Stimulated activated CD4-positive, alpha-beta T cell treated with anti-CD3 and anti-CD28 coated beads, Interleukin-15, amount 100 ng/mL, for 24 hours (primary cell): ENCODE data around the gene SLC22A17.
"Not testable (repeated sequence)": the region's sequence is repeated elsewhere in the genome, so short reads cannot be mapped to it uniquely, and the experiment has no call there.

Experiments used
- DNase-seq: peaks from one replicate; pipeline ENCODE4 v3.0.0-alpha.2; 2020

The SLC22A17 gene

GRCh38 chr14:23327947-23328744 lies 24.5 kb downstream of the SLC22A17 start:
- DNase-seq, result peak; percentile 76

DNA sequence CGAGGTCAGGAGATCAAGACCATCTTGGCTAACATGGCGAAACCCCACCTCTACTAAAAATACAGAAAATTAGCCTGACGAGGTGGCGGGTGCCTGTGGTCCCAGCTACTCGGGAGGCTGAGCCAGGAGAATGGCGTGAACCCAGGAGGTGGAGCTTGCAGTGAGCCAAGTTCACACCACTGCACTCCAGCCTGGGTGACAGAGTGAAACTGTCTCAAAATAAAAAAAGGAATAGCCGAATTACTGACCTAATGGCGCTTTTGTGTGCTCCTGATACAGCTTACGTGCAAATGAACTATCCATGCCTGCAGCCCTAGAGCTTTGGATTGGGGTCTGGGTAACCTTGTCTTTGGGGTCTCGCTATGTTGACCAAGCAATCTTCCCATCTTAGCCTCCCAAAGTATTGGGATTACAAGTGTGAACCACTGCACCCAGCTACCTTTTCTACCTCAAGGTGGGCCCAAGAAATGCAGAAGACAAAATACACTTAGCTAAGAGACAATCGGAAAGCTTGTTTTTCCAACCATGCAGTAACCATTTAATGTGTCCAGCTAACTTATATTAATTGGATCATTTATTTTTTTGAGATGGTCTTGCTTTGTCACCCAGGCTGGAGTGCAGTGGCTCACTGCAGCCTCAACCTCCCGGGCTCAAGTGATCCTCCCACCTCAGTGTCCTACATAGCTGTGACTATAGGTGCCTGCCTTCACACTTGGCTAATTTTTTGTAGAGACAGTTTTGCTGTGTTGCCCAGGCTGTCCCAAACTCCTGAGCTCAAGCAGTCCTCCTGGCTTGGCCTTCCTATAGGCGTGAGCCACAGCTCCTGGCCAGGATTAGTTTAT lies 26.0 kb downstream of the SLC22A17 start:
- DNase-seq, result no peak

- not testable (repeated sequence) for DNase-seq
These were observed 26.9 kb downstream of the SLC22A17 start for GRCh38 chr14:23325746-23326145.

GRCh38 chr14:23324993-23325392 lies 27.7 kb downstream of the SLC22A17 start:
- no peak for DNase-seq

DNA sequence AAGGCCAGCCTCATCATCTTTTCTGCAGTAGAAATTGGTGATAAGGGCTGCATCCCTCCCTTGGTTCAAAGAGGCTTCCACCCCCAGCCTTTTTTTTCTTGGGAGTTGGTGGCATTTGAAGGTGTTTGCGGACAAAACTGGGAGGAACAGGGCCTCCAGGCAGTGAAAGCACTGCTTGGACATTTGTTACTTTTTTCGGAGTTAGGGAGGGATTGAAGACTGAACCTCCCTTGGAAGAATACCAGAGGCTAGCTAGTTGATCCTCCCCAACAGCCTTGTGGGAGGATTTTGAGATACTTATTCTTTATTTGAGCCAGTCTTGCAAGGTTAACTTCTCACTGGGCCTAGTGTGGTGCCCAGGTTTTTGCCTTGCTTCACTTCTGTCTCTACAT lies 28.2 kb downstream of the SLC22A17 start:
- DNase-seq, result no peak

DNA sequence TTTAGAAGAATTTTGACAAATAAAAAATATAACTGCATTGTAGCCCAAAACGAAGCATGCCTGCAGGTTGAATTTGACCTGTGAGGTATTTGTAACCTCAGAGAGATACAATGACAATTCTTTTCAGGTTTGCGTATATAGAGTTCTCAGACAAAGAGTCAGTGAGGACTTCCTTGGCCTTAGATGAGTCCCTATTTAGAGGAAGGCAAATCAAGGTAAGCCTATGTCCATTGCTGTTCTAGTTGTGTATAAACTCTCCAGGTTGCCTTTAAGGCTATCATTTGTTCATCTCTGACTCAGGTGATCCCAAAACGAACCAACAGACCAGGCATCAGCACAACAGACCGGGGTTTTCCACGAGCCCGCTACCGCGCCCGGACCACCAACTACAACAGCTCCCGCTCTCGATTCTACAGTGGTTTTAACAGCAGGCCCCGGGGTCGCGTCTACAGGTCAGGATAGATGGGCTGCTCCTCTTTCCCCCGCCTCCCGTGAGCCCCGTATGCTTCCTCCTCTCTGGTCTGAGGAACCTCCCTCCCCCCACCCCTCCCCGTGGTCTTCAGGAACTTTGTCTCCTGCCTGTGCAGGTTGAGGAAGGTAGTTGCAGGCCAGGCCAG lies 28.7 kb downstream of the SLC22A17 start:
- DNase-seq, result no peak

DNA sequence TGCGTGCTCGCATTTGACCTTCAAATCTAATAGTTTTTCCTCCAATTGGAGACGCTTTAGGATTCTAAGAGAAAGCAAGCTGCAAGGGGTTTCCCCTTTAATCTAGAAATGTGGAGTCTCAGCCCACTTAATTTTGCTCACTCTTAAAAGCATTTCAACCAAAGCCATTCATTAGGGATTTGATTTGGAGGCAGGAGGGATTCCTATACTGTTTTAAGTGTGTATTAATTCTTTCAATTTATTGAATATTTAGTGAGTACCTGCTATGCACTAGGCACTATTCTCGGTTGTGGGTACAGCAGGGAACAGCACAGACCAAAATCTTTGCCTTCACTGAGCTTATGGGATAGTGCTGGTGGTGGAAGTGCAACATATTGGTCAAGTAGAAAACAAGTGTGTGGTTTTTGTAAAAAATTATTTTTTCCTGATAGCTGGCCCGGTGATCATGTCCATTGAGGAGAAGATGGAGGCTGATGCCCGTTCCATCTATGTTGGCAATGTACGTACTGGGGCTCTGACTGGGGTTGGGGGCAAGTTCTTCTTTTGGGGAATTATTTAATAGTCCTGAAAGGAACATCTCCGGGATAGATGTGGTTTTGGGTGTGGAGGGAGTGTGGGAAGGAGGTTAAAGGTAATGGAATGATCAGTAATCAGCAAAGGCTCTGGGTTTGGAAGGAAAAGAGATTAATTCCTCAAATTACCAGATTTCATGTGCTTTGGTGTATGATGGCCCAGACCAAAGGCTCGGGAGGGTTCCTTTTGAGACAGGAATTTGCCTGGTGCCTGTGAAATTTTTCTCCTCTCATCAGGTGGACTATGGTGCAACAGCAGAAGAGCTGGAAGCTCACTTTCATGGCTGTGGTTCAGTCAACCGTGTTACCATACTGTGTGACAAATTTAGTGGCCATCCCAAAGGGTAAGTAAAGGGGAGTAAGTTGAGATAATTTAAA lies 29.8 kb downstream of the SLC22A17 start:
- DNase-seq, result no peak

- peak; percentile 75 for DNase-seq
These were observed 30.8 kb downstream of the SLC22A17 start for GRCh38 chr14:23321572-23322547.

DNA sequence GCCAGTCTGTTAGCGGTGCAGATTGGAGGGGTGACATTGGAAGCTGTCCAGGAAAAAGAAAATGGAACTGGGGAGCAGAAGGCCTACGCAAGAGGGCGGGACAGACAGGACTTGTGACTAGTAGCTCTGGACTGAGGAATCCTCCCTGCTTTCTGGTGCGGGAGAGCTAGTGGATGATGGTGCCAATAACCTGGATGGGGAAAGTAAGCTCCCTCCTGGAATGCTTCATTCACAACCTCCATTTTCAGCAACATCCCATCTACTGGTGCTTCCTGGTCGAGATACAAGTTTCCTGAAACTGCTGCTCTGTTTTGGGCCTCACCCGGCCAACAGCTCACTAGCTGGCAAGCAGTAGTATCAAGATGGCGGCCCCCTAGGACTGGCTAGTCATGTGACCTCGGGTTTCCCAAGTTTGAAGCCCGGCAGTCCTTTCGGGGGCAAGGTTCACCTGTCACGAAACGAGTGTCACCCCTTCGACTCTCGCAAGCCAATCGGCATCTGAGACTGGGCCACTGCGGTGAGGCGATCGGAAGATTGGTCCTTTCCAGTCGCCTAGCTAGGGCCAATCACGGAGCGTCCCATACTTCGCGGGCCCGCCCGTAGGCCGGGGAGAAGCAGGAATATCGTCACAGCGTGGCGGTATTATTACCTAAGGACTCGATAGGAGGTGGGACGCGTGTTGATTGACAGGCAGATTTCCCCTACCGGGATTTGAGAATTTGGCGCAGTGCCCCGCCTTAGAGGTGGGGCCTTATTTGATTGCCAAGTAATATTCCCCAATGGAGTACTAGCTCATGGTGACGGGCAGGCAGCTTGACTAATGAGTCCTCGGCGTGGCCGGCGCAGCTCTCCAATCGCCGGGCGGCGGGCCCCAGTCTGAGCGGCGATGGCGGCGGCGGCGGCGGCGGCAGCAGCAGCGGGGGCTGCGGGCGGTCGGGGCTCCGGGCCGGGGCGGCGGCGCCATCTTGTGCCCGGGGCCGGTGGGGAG lies 31.8 kb downstream of the SLC22A17 start, which contains the start of gene PABPN1:
Gene PABPN1, plus strand, starts transcription at position 874 of the 988 bp plus-strand sequence. Its CDS starts 13 bp downstream, at position 887.
- peak; percentile 97 for DNase-seq

DNA sequence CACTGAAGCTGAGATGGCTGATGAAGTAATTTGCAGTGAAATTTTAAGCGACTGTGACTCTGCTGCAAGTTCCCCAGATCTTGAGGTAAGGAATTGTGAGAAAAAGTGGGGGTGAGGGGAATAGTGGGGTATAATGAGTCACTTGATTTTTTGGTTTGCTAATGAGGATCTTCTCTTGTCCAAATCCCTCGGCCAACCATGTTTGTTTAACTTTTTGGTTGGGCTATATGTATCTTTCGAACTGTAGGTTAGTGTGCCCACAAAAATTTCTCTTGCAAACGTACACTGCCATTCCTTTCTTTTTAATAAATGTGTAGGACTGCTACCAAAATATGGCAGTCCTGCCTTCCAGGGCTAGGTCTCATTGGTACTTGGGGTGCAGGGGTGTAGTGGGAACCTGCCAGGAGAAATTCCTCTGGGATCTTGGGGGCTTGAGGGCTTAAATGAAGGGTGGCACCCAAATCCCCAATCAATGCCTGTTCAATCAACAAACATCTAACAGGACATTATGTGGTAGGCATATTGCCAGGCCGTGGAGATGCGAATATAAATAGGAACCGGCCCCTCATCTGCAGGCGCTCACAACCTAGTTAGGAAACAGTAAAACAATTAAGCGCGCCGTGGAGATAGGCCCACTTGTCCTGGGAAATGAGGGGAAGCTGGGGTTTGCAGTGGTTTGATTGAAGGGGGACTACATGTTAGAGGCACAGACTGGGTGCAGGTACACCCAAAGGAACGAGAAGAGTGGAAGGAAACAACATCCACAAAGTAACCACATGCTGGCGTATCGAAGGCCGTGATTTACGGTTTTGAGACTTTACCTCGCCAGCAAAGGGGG lies 32.7 kb downstream of the SLC22A17 start:
- DNase-seq, result no peak

- no peak for DNase-seq
These were observed 36.4 kb downstream of the SLC22A17 start for GRCh38 chr14:23316300-23316699.

DNA sequence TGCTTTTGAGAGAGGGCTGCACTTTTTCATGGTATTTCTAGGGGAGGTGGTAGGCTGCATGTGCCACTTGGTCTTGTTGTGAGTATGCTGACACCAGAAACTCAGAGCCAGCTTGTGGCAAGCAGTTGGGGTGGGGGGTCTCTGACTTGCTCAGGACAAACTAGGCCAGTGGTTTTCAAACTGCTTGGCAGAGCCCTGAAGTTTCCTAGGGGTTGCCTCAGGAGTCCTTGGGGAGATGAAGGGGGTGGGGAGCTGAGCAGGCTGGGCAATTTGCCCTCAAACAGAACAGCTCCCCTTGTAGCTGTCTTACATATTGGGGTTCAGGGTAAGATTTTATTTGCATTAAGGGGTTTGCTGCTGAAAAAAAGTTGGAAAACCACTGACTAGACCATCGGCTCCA lies 42.1 kb downstream of the SLC22A17 start:
- DNase-seq, result no peak

DNA sequence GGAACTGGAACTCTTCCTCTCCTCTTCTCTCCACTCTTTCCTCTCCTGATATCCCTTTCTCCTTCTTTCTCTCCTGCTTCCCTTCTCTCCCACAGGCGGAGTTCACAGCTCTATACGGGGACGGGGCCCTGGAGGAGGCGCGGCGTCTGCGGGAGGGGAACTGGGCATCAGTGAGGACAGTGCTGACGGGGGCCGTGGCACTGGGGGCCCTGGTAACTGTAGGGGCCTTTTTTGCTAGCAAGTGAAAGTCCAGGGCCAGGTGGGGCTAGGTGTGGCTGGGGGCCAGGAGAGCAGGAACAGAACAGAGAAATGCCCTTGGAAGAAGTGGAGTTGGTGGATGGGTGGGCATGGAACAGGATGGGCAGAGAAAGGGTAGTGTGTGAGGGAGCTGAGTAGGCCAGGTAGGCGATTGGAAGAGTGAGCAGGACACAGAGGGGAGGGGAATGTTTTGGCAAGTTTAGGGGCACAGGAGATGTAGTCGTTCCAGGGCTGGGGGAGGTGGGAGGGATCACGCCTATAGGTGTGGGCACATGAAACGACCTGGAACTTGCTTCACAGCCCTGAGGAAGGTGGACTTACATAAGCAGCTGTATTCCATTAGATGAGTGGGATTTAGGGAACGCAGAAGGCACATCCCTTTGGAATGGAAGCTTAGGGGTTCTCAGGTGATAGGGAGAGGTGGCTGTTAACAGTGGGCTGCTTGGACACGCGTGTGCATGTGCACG lies 43.8 kb downstream of the SLC22A17 start:
- DNase-seq, result no peak

DNA sequence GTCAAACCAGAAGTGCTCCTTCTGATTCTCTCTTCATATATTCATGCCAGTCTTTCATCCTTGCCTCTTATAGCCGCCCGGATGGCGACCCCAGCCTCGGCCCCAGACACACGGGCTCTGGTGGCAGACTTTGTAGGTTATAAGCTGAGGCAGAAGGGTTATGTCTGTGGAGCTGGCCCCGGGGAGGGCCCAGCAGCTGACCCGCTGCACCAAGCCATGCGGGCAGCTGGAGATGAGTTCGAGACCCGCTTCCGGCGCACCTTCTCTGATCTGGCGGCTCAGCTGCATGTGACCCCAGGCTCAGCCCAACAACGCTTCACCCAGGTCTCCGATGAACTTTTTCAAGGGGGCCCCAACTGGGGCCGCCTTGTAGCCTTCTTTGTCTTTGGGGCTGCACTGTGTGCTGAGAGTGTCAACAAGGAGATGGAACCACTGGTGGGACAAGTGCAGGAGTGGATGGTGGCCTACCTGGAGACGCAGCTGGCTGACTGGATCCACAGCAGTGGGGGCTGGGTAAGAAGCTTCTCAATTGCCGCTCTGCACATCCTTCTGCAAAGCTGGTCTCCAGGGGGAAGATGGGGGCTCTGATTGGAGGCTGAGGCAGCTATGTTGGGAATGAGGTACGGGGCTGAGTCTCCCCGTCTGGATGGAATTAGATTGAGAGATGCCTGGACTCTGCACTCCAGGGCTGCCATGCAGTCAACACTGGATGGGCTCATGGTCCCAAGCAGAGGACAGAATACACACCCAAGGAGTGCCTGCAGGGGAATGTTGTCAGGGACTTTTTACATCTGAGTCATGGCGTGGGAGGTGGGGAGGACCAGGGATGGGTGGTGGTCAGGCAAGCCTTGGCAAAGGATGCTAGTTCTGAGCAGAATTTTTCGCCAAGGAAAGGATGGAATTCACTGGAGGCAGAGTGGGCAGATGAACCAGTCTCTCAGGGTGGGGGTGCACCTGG lies 44.7 kb downstream of the SLC22A17 start:
- no peak for DNase-seq

DNA sequence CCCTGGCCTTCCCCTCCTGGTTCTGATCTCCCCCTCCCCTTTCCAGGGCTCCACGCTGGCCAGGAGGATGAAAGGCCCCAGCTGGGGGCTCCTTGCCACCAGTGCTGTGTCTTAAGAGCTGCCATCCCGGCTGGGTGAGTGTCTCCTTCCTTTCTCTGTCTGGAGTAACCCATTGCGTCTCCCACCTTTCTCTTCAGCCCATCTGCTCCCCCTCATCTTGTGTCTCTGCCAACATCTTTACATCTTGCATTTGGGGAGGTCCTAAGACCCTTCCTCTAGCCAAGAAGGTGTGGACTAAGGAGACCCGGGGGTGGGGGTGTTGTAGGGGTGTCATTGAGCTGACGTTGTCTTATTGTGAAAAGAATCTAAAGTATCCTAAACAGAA lies 45.5 kb downstream of the SLC22A17 start:
- no peak for DNase-seq

GRCh38 chr14:23306412-23307145 lies 46.1 kb downstream of the SLC22A17 start, which contains the start of gene BCL2L2:
Gene BCL2L2 (plus strand): TSS chr14:23306833. CDS start chr14:23307768, 935 bp downstream.
- DNase-seq, result no peak
